A673 (cell line): ENCODE results near the gene CENPN.

Source experiments
- CTCF ChIP-seq: fragments of 300-800, 200-600 bp; sonication (generic); conservative IDR thresholded peaks from 2 replicates; pipeline ENCODE4 v1.5.1; 2017; ENCODE audit warnings: low read depth, mild to moderate bottlenecking, antibody characterized with exemption, low read length, moderate library complexity, mixed read lengths
- EZH2 ChIP-seq: fragments of 200-600 bp; sonication (generic); IDR thresholded peaks from 2 replicates; pipeline ENCODE4 v1.6.1; 2017; ENCODE audit warnings: borderline replicate concordance, low read depth, mild to moderate bottlenecking, mixed read lengths, antibody characterized with exemption, low read length; ENCODE audit not compliant: poor library complexity, severe bottlenecking

- TF ChIP-seq CTCF (no peak), EZH2 (no peak)
These were observed 30.1 kb upstream of the CENPN start for GRCh38 chr16:80976946-80977345.
